Mesendoderm (in vitro differentiated cells): Measurements from ENCODE around the gene ZNF385D.

Experiments
- DNase-seq: peaks from one replicate; pipeline ENCODE4 v3.0.0; 2013
- H2AK5ac ChIP-seq: 2 replicates; pipeline ENCODE4 v1.6.1; 2013; ENCODE audit warnings: low read length, inconsistent platforms
- H2BK120ac ChIP-seq: 2 replicates; pipeline ENCODE4 v1.6.1; 2013; ENCODE audit warnings: low read depth, mild to moderate bottlenecking, low read length, moderate library complexity, mixed read lengths
- H2BK15ac ChIP-seq: replicated peaks from 2 replicates; pipeline ENCODE4 v1.6.1; 2013; ENCODE audit warnings: low read depth, mild to moderate bottlenecking, moderate library complexity
- H2BK5ac ChIP-seq: 2 replicates; pipeline ENCODE4 v1.6.1; 2013; ENCODE audit warnings: low read length, inconsistent platforms
- H3K18ac ChIP-seq: 2 replicates; pipeline ENCODE4 v1.6.1; 2013; ENCODE audit warnings: mild to moderate bottlenecking, low read length, mixed read lengths
- H3K23ac ChIP-seq: one replicate; pipeline ENCODE4 v1.6.1; 2013; ENCODE audit warnings: low read length
- H3K27ac ChIP-seq: 2 replicates; pipeline ENCODE4 v1.5.1; 2013; ENCODE audit warnings: low read depth, mild to moderate bottlenecking, inconsistent platforms, low read length, moderate library complexity
- H3K27me3 ChIP-seq: 2 replicates; pipeline ENCODE4 v1.6.1; 2013; ENCODE audit warnings: low read length, control low read depth, mild to moderate bottlenecking, inconsistent platforms; ENCODE audit not compliant: insufficient read depth, poor library complexity
- H3K36me3 ChIP-seq: 2 replicates; pipeline ENCODE4 v1.6.1; 2013; ENCODE audit warnings: low read length, inconsistent platforms; ENCODE audit not compliant: control insufficient read depth, insufficient read depth
- H3K4ac ChIP-seq: one replicate; pipeline ENCODE4 v1.6.1; 2013; ENCODE audit warnings: low read depth, mild to moderate bottlenecking, low read length, moderate library complexity
- H3K4me1 ChIP-seq: 2 replicates; pipeline ENCODE4 v1.6.1; 2013; ENCODE audit warnings: low read depth, low read length, inconsistent platforms; ENCODE audit not compliant: control insufficient read depth
- H3K4me2 ChIP-seq: 2 replicates; pipeline ENCODE4 v1.6.1; 2013; ENCODE audit warnings: low read length
- H3K4me3 ChIP-seq: 2 replicates; pipeline ENCODE4 v1.5.1; 2013; ENCODE audit warnings: mild to moderate bottlenecking, low read length
- H3K56ac ChIP-seq: one replicate; pipeline ENCODE4 v1.6.1; 2013; ENCODE audit warnings: low read length
- H3K79me1 ChIP-seq: 2 replicates; pipeline ENCODE4 v1.6.1; 2013; ENCODE audit warnings: low read length, inconsistent platforms
- H3K79me2 ChIP-seq: 2 replicates; pipeline ENCODE4 v1.6.1; 2013; ENCODE audit warnings: mild to moderate bottlenecking, low read length; ENCODE audit not compliant: control insufficient read depth, insufficient read depth
- H3K9ac ChIP-seq: 2 replicates; pipeline ENCODE4 v1.6.1; 2013; ENCODE audit warnings: low read length, inconsistent platforms
- H4K5ac ChIP-seq: one replicate; pipeline ENCODE4 v1.6.1; 2013; ENCODE audit warnings: low read length
- H4K8ac ChIP-seq: one replicate; pipeline ENCODE4 v1.6.1; 2013; ENCODE audit warnings: low read depth, mild to moderate bottlenecking, control low read depth, low read length, moderate library complexity
- WGBS: extraction: QIAGEN DNeasy Blood & Tissue Kit; methylation state at CpG from one replicate; pipeline ENCODE4 v1.1.7; 2013; ENCODE audit warnings: low lambda C conversion rate, missing lambda C conversion rate; ENCODE audit not compliant: insufficient coverage; ENCODE audit errors: extremely low coverage; 5-methylcytosine and 5-hydroxymethylcytosine counted together

ZNF385D gene

DNA sequence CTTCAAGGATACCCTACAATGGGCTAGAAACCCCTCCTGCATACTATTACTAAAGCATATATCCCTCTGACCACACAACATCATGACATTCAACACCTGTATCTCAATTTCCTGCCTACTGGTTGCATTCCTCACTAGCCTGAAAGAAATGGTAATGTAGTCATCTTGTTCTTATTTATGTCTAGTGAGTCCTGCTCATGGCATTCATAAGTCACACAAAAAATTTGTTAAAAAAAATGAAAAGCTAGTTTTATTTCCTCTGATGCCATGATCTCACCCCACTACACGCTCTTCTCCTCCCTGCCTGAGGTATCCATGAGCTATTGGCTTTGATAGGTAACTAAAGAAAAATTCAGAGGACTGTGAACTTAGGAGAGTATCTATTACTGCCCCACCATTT is 284.5 kb downstream of the ZNF385D start:
- Histone ChIP-seq H3K23ac (no peak overlapping the region), H3K79me2 (no peaks in the 10 kb centered on the region), H2BK5ac (no peak overlapping the region), H3K27me3 (no peaks in the 10 kb centered on the region), H3K4me2 (no peak overlapping the region), H3K9ac (no peak overlapping the region), H3K56ac (no peak overlapping the region), H3K4ac (no peak overlapping the region), H3K36me3 (no peaks in the 10 kb centered on the region), H4K8ac (no peak overlapping the region), H4K5ac (no peak overlapping the region), H3K4me1 (no peaks in the 10 kb centered on the region), H3K18ac (no peak overlapping the region), H3K79me1 (no peaks in the 10 kb centered on the region), H3K27ac (no peak overlapping the region), H2AK5ac (no peak overlapping the region), H2BK15ac (no peak overlapping the region), H3K4me3 (no peak overlapping the region), H2BK120ac (no peak overlapping the region)
- no CpG with 5 or more reads among the region's 1 CpG for WGBS
- DNase-seq = no peak

DNA sequence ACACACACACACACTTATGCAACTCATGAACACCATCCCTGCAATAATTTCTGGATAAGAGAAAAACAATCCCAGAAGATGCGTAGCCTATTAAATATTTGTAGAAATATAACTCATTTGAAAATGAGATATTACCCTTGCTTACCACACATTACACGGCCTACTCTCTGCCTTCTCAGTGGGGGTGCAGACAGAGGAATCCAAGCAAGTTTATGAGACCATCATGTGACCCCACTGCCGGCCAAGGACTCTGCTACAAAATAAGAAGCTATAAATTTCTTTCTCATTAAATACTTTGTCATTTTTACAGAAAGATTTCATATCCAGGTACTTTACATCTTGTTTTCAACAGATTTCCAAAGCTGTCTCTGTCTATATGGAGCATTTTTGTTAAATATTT is 286.3 kb downstream of the ZNF385D start:
- no peak overlapping the region for H3K4me3 ChIP-seq
- H3K36me3 ChIP-seq = no peaks in the 10 kb centered on the region
- H3K56ac ChIP-seq = no peak overlapping the region
- peak; percentile 18 for DNase-seq
- no peak overlapping the region for H2AK5ac ChIP-seq
- H3K4ac ChIP-seq = no peak overlapping the region
- no peak overlapping the region for H4K8ac ChIP-seq
- no peaks in the 10 kb centered on the region for H3K79me1 ChIP-seq
- H4K5ac ChIP-seq = no peak overlapping the region
- no peak overlapping the region for H3K9ac ChIP-seq
- no peak overlapping the region for H3K4me2 ChIP-seq
- no peak overlapping the region for H3K23ac ChIP-seq
- H2BK5ac ChIP-seq = no peak overlapping the region
- H3K27me3 ChIP-seq = no peaks in the 10 kb centered on the region
- no peak overlapping the region for H2BK15ac ChIP-seq
- no peak overlapping the region for H2BK120ac ChIP-seq
- no peaks in the 10 kb centered on the region for H3K4me1 ChIP-seq
- H3K79me2 ChIP-seq = no peaks in the 10 kb centered on the region
- WGBS = no CpG with 5 or more reads among the region's 3 CpGs
- H3K27ac ChIP-seq = no peak overlapping the region
- H3K18ac ChIP-seq = no peak overlapping the region

DNA sequence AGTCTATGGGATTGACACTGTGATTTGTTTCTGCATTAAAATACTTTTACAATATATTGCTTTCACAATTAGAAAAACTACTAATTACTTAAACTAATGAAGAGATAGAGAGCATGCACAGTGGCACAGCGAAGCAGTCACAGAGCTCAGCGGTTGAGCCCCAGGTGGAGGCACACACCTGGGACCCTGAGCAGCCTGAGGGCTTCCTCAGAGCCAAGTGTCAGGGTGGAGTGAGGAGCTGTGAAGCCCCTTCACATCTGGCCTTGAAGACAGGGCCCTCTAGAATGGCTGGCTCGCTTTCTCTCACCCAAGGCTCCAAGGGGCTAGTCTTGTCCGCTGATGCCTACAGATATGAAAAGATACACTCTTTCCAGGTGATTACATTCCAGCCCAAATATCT is 287.7 kb downstream of the ZNF385D start:
- WGBS = no CpG with 5 or more reads among the region's 4 CpGs
- no peak overlapping the region for H2BK5ac ChIP-seq
- no peaks in the 10 kb centered on the region for H3K36me3 ChIP-seq
- no peak overlapping the region for H4K8ac ChIP-seq
- no peak for DNase-seq
- H2AK5ac ChIP-seq = no peak overlapping the region
- no peaks in the 10 kb centered on the region for H3K4me1 ChIP-seq
- no peaks in the 10 kb centered on the region for H3K27me3 ChIP-seq
- no peak overlapping the region for H2BK120ac ChIP-seq
- no peak overlapping the region for H2BK15ac ChIP-seq
- H3K18ac ChIP-seq = no peak overlapping the region
- no peak overlapping the region for H3K4ac ChIP-seq
- H3K56ac ChIP-seq = no peak overlapping the region
- H3K23ac ChIP-seq = no peak overlapping the region
- no peak overlapping the region for H4K5ac ChIP-seq
- no peak overlapping the region for H3K9ac ChIP-seq
- no peaks in the 10 kb centered on the region for H3K79me2 ChIP-seq
- no peaks in the 10 kb centered on the region for H3K79me1 ChIP-seq
- H3K4me3 ChIP-seq = no peak overlapping the region
- H3K27ac ChIP-seq = no peak overlapping the region
- H3K4me2 ChIP-seq = no peak overlapping the region

DNA sequence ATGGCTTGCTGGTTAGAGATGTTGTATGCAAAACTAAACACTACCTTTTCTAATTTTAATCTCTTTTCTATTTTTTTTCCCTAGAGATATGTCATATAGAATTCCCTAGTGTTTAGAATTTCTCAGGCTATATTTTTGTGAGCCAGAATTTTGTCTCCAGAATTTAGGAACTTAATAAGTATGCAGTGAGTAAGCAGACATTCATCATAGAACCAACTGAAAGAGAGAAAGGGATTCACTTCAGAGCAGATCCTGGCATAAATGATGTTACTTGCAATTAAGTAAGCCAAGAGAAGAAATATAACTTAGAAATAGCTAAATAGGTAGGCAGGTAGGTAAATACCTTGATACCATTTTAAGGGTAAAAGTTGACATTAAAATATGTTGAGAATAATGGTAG is 288.9 kb downstream of the ZNF385D start:
- H2BK120ac ChIP-seq = no peak overlapping the region
- no peak overlapping the region for H2AK5ac ChIP-seq

DNA sequence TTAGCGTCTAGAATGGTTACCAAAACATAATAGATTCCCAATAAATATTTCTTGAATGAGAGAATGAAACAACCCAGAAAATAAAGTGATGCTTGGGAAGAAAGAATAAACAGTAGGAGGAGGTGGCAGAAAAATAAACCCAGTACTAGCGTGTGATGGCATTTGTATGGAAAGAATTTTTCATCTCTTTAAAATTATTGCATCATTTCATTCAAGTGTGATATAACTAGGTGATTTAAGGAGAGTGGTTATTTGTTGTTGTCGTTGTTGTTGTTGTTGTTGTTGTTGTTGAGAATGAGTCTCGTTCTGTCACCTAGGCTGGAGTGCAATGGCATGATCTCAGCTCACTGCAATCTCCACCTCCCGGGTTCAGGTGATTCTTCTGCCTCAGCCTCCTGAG is 293.9 kb downstream of the ZNF385D start:
- Histone ChIP-seq H3K9ac (no peak overlapping the region), H3K79me1 (no peaks in the 10 kb centered on the region), H4K8ac (no peak overlapping the region), H3K18ac (no peak overlapping the region), H2BK120ac (no peak overlapping the region), H2BK5ac (no peak overlapping the region), H3K4me3 (no peak overlapping the region), H3K23ac (no peak overlapping the region), H2BK15ac (no peak overlapping the region), H3K4me2 (no peak overlapping the region), H3K4ac (no peak overlapping the region), H3K4me1 (no peaks in the 10 kb centered on the region), H3K36me3 (no peaks in the 10 kb centered on the region), H3K56ac (no peak overlapping the region), H2AK5ac (no peak overlapping the region), H3K79me2 (no peaks in the 10 kb centered on the region), H3K27ac (no peak overlapping the region), H4K5ac (no peak overlapping the region), H3K27me3 (no peaks in the 10 kb centered on the region)
- no peak for DNase-seq
- no CpG with 5 or more reads among the region's 5 CpGs for WGBS

More for the DNA sequence above, 288.9 kb downstream of the ZNF385D start:
- Histone ChIP-seq H3K27me3 (no peaks in the 10 kb centered on the region), H3K79me2 (no peaks in the 10 kb centered on the region), H4K5ac (no peak overlapping the region), H3K18ac (no peak overlapping the region), H3K27ac (no peak overlapping the region), H4K8ac (no peak overlapping the region), H3K4me3 (no peak overlapping the region), H2BK15ac (no peak overlapping the region), H3K9ac (no peak overlapping the region), H3K23ac (no peak overlapping the region), H3K36me3 (no peaks in the 10 kb centered on the region), H3K4me1 (no peaks in the 10 kb centered on the region), H3K79me1 (no peaks in the 10 kb centered on the region), H3K4ac (no peak overlapping the region), H3K56ac (no peak overlapping the region), H3K4me2 (no peak overlapping the region), H2BK5ac (no peak overlapping the region)
- DNase-seq = no peak

DNA sequence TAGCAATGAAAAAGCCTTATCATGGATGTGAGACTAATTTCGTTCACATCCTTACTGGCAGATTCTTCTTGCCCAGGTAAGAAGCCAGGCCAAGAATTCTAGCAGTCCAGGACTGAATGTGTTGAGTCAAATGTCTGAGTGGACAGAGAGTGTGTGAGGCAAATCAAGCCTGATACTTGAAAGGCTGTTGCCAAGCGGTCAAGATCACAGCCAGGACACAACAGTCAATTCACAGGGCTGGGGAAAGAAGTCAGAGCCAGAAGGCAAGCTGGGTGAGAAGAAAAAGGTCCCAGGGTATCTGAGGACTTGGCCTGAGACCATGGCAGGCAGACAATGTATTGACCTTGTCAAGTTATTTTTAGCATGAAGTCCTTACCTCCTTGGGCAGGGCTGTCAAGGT is 301.3 kb downstream of the ZNF385D start:
- H3K79me1 ChIP-seq = no peaks in the 10 kb centered on the region
- DNase-seq = no peak
- H2AK5ac ChIP-seq = no peak overlapping the region
- no peak overlapping the region for H3K4me3 ChIP-seq
- H4K8ac ChIP-seq = no peak overlapping the region
- no peak overlapping the region for H3K4ac ChIP-seq
- peaks cover 2% of the 10 kb centered on the region for H3K4me1 ChIP-seq
- H3K18ac ChIP-seq = no peak overlapping the region
- H2BK15ac ChIP-seq = no peak overlapping the region
- no peak overlapping the region for H2BK5ac ChIP-seq
- no peaks in the 10 kb centered on the region for H3K27me3 ChIP-seq
- no peak overlapping the region for H3K23ac ChIP-seq
- no peak overlapping the region for H4K5ac ChIP-seq
- H3K4me2 ChIP-seq = no peak overlapping the region
- no peak overlapping the region for H2BK120ac ChIP-seq
- no peaks in the 10 kb centered on the region for H3K79me2 ChIP-seq
- no peak overlapping the region for H3K9ac ChIP-seq
- no peak overlapping the region for H3K56ac ChIP-seq
- no CpG with 5 or more reads among the region's 2 CpGs for WGBS
- no peaks in the 10 kb centered on the region for H3K36me3 ChIP-seq
- H3K27ac ChIP-seq = no peak overlapping the region
